Urinary bladder (tissue), 4 donors: Measurements from ENCODE around the gene NCOA4. TPM values are rescaled to one million over a fixed set of nuclear protein-coding genes. Genes with fewer than 3 reads are reported as not detected.
"Not testable (repeated sequence)": the region's sequence is repeated elsewhere in the genome, so short reads cannot be mapped to it uniquely, and the experiment has no call there.

Source experiments
- DNase-seq: peaks from one replicate; pipeline ENCODE4 v3.0.0-alpha.2; 2015; ENCODE audit errors: extremely low spot score
- H3K27ac ChIP-seq: one replicate; pipeline ENCODE4 v1.5.1; 2013; ENCODE audit warnings: low read depth, mild to moderate bottlenecking, moderate library complexity
- H3K36me3 ChIP-seq: one replicate; pipeline ENCODE4 v1.6.1; 2013; ENCODE audit warnings: mild to moderate bottlenecking, moderate library complexity; ENCODE audit not compliant: insufficient read depth
- H3K4me1 ChIP-seq: one replicate; pipeline ENCODE4 v1.6.1; 2013; ENCODE audit warnings: mild to moderate bottlenecking, moderate library complexity; ENCODE audit not compliant: insufficient read depth
- H3K4me3 ChIP-seq: one replicate; pipeline ENCODE4 v1.5.1; 2013; ENCODE audit warnings: low read depth, low read length
- WGBS: extraction: QIAGEN DNeasy Blood & Tissue Kit; methylation state at CpG from one replicate; pipeline ENCODE4 v1.1.7; 2013; 5-methylcytosine and 5-hydroxymethylcytosine counted together
- polyA plus RNA-seq: library from polyadenylated mRNA; stranded (reverse); fragments of 200-250 nt; gene quantifications from one replicate; pipeline ENCODE4 v1.2.3, GENCODE V29; 2013
- small RNA-seq: library from RNA; depleted of rRNA; stranded (forward); fragments of <200 nt; gene quantifications from one replicate; pipeline ENCODE3, GENCODE V24; 2014
- total RNA-seq: library from RNA; depleted of rRNA; stranded (reverse); fragments of >200 nt; gene quantifications from one replicate; pipeline ENCODE4 v1.2.3, GENCODE V29; 2014
- donor health status: healthy with polysubstance abuse.
- donor health status: healthy.

Gene NCOA4
- total and polyA plus RNA-seq, 2 donors, result 94.8 to 258 TPM

GRCh38 chr10:45972106-45972812 lies 58.2 kb downstream of the NCOA4 start, which contains the start of gene TIMM23:
TSS of gene TIMM23 (plus strand) at chr10:45972489. CDS start at chr10:45972625, 136 bp downstream.
- DNase-seq, result peak; percentile 55
- peak within 1 kb of the TSS; percentile 75 for H3K4me3 ChIP-seq
- H3K4me1 ChIP-seq, H3K27ac ChIP-seq, H3K36me3 ChIP-seq: not testable (repeated sequence)
- under 1% methylated on average over 58 of the region's 60 CpGs for WGBS

- not testable (repeated sequence) for H3K4me1 ChIP-seq
Measured at GRCh38 chr10:45971742-45972105, 58.7 kb downstream of the NCOA4 start.

GRCh38 chr10:45971019-45971418 lies 59.4 kb downstream of the NCOA4 start:
- not testable (repeated sequence) for H3K36me3 ChIP-seq, DNase-seq, H3K4me1 ChIP-seq, H3K27ac ChIP-seq, H3K4me3 ChIP-seq
- WGBS, result 50% methylated on average over 14 of the region's 14 CpGs

More at GRCh38 chr10:45971742-45972105, 58.7 kb downstream of the NCOA4 start:
- peak overlapping the region; percentile 75 for H3K4me3 ChIP-seq
- not testable (repeated sequence) for DNase-seq, H3K36me3 ChIP-seq, H3K27ac ChIP-seq
- under 1% methylated on average over 14 of the region's 25 CpGs for WGBS

- H3K27ac ChIP-seq, DNase-seq, H3K4me3 ChIP-seq, H3K4me1 ChIP-seq, H3K36me3 ChIP-seq: not testable (repeated sequence)
- 84% methylated on average over 6 of the region's 6 CpGs for WGBS
Measured at GRCh38 chr10:45962686-45963452, 67.6 kb downstream of the NCOA4 start.

GRCh38 chr10:45957928-45958327 lies 72.5 kb downstream of the NCOA4 start:
- not testable (repeated sequence) for H3K36me3 ChIP-seq, H3K4me1 ChIP-seq, DNase-seq, H3K4me3 ChIP-seq, H3K27ac ChIP-seq
- WGBS, result 99% methylated on average over 6 of the region's 6 CpGs

GRCh38 chr10:45956634-45957033 lies 73.8 kb downstream of the NCOA4 start:
- 54% methylated on average over 3 of the region's 6 CpGs for WGBS
- H3K4me3 ChIP-seq, H3K4me1 ChIP-seq, H3K27ac ChIP-seq, H3K36me3 ChIP-seq, DNase-seq: not testable (repeated sequence)

Small RNA genes lying within 50 kb of the gene (small RNA-seq; reads per million reads assigned to genes)
- not detected for gene SNORA74C-1

Other genes with a start within 250 kb of the NCOA4 start
- gene AGAP4, start 183.1 kb downstream of the NCOA4 start, total RNA-seq, result 17.8 TPM
- gene AGAP4, start 183.1 kb downstream of the NCOA4 start, polyA plus RNA-seq, result 11.3 TPM
- gene TIMM23, start 58.1 kb downstream of the NCOA4 start, total RNA-seq, result 36.3 TPM
- 46.7 TPM for gene TIMM23, start 58.1 kb downstream of the NCOA4 start, polyA plus RNA-seq
- not detected for gene MSMB, start 15.6 kb upstream of the NCOA4 start, total RNA-seq
- 1.1 TPM for gene MSMB, start 15.6 kb upstream of the NCOA4 start, polyA plus RNA-seq